A673 (cell line): Measurements from ENCODE around the gene XRCC3. TPM values are rescaled to one million over a fixed set of nuclear protein-coding genes. Genes with fewer than 3 reads are reported as not detected.

ENCODE experiments used
- BruUV-seq: library from RNA; stranded (reverse); fragments of 400-500 nt; replicated peaks from 2 replicates; lab custom pipeline; 2021; lab: Mats Ljungman, UMichigan
- CTCF ChIA-PET: fragments of 300-600 bp; sonication (Branson Sonifier 250); formaldehyde crosslinking; loops from one replicate; lab custom pipeline; 2022; ENCODE audit warnings: antibody characterized with exemption; lab: Charles Lee
- POLR2A ChIA-PET: fragments of 300-600 bp; sonication (Branson Sonifier 250); formaldehyde crosslinking; loops from one replicate; lab custom pipeline; 2022; ENCODE audit warnings: antibody characterized with exemption; ENCODE audit not compliant: low non-redundant PET; lab: Charles Lee
- DNase-seq: peaks from one replicate; pipeline ENCODE4 v3.0.0-alpha.2; 2015; ENCODE audit warnings: low spot score
- H3K27ac ChIP-seq: fragments of 200-600 bp; sonication (generic); 2 replicates; pipeline ENCODE4 v1.5.1; 2016; ENCODE audit warnings: mixed run types, low read depth, mild to moderate bottlenecking, mixed read lengths, antibody characterized with exemption, low read length; ENCODE audit not compliant: poor library complexity, severe bottlenecking
- H3K27me3 ChIP-seq: fragments of 200-600 bp; sonication (generic); replicated peaks from 2 replicates; pipeline ENCODE4 v1.6.1; 2017; ENCODE audit warnings: mixed run types, low read depth, mild to moderate bottlenecking, mixed read lengths, antibody characterized with exemption, low read length; ENCODE audit not compliant: insufficient read depth, poor library complexity
- H3K36me3 ChIP-seq: fragments of 200-600 bp; sonication (generic); 2 replicates; pipeline ENCODE4 v1.6.1; 2016; ENCODE audit warnings: mixed run types, mild to moderate bottlenecking, mixed read lengths, antibody characterized with exemption, low read length; ENCODE audit not compliant: insufficient read depth, poor library complexity, severe bottlenecking
- H3K4me1 ChIP-seq: fragments of 200-600 bp; sonication (generic); 2 replicates; pipeline ENCODE4 v1.6.1; 2017; ENCODE audit warnings: mixed run types, mild to moderate bottlenecking, mixed read lengths, antibody characterized with exemption, low read length; ENCODE audit not compliant: insufficient read depth, poor library complexity, severe bottlenecking
- H3K4me3 ChIP-seq: fragments of 200-600 bp; sonication (generic); 2 replicates; pipeline ENCODE4 v1.5.1; 2016; ENCODE audit warnings: low read depth, mixed run types, mild to moderate bottlenecking, mixed read lengths, low read length; ENCODE audit not compliant: poor library complexity, severe bottlenecking
- H3K9me3 ChIP-seq: fragments of 200-600 bp; sonication (generic); 2 replicates; pipeline ENCODE4 v1.6.1; 2016; ENCODE audit warnings: mixed run types, low read depth, mild to moderate bottlenecking, mixed read lengths, antibody characterized with exemption, low read length; ENCODE audit not compliant: poor library complexity, severe bottlenecking
- EZH2 ChIP-seq: fragments of 200-600 bp; sonication (generic); IDR thresholded peaks from 2 replicates; pipeline ENCODE4 v1.6.1; 2017; ENCODE audit warnings: borderline replicate concordance, low read depth, mild to moderate bottlenecking, mixed read lengths, antibody characterized with exemption, low read length; ENCODE audit not compliant: poor library complexity, severe bottlenecking
- intact Hi-C: fragments of 100-400 bp; cut with micrococcal nuclease; formaldehyde crosslinking; loops from one replicate; pipeline ENCODE4 v1.10.0; 2022; ENCODE audit not compliant: unreplicated experiment
- total RNA-seq: library from RNA; stranded (reverse); gene quantifications from 2 replicates; pipeline ENCODE4 v1.2.3, GENCODE V29; 2021
- TF ChIP-seq, protein P1 (sequence below): fragments of 300-800, 200-600 bp; sonication (generic); conservative IDR thresholded peaks from 2 replicates; pipeline ENCODE4 v1.5.1; 2017; ENCODE audit warnings: low read depth, mild to moderate bottlenecking, antibody characterized with exemption, low read length, moderate library complexity, mixed read lengths

Gene XRCC3
- total RNA-seq, 1 experiment from 2014 or later = 91.8 TPM

DNA sequence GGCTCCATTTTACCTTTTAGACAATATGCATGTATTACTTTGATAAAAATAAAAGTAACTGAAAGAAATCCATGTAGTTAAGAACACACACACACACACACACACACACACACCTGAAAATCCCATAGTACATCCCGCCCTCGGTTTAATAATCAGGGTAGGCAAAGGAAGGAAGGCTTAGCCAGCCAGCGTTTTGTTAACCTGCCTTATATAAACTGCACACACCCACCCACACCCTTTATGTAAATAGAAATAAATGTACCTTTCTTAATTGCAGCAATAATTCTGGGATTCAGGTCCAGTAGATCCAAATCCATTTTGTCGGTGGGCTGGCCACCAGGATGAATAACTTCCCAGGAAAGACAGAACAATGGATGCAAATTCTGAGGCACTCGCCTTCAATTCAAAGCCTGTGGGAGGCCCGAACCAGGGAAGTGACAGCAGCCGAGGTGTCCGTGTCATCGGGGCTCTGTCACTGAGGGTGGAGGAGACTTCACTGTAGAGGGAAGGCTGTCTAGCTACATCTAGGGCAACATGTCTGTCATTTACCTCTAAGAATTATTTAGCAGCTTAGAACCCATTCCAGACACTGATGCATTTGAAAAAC, 4.4 kb downstream of the XRCC3 start:
- Histone ChIP-seq H3K9me3 (no peaks in the 10 kb centered on the region), H3K4me3 (no peak overlapping the region), H3K4me1 (peaks cover 20% of the 10 kb centered on the region), H3K36me3 (peaks cover 51% of the 10 kb centered on the region), H3K27me3 (no peaks in the 10 kb centered on the region), H3K27ac (peak overlapping the region; percentile 67)
- CTCF ChIA-PET = interaction anchor here (0.7 kb wide), 1 partner anchor 97 kb away, joined by 5 read pairs; no protein-coding TSS in a partner anchor
- no peak for DNase-seq
- no TSS peak for BruUV-seq
- intact Hi-C loops = no loop called here
- TF ChIP-seq EZH2 = no peak
- POLR2A ChIA-PET = no interaction called here

DNA sequence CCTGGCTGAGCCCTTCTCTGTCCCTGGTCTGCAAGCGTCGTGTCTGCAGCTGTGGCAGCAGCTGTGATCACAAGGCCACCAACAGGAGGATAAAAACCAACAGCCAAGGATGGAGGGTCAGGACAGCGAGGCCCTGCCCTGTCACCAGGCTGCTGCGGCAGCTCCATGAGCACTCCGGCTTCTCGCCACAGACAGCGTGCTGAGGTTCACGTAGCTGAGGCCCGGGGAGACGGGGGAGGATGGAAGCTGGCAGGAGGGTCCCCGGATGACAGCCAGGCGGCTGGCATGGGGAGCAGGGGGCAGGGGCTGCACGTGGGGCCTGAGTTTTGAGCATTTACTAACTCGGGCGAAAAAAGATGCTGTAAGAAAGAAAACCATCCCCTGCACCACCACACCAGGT, 5.4 kb downstream of the XRCC3 start:
- BruUV-seq = no TSS peak
- POLR2A ChIA-PET = no interaction called here
- no peaks in the 10 kb centered on the region for H3K9me3 ChIP-seq
- no peaks in the 10 kb centered on the region for H3K27me3 ChIP-seq
- H3K36me3 ChIP-seq = peaks cover 61% of the 10 kb centered on the region
- CTCF ChIA-PET = no interaction called here
- no peak for DNase-seq
- TF ChIP-seq EZH2 = no peak
- TF ChIP-seq, protein P1, sequence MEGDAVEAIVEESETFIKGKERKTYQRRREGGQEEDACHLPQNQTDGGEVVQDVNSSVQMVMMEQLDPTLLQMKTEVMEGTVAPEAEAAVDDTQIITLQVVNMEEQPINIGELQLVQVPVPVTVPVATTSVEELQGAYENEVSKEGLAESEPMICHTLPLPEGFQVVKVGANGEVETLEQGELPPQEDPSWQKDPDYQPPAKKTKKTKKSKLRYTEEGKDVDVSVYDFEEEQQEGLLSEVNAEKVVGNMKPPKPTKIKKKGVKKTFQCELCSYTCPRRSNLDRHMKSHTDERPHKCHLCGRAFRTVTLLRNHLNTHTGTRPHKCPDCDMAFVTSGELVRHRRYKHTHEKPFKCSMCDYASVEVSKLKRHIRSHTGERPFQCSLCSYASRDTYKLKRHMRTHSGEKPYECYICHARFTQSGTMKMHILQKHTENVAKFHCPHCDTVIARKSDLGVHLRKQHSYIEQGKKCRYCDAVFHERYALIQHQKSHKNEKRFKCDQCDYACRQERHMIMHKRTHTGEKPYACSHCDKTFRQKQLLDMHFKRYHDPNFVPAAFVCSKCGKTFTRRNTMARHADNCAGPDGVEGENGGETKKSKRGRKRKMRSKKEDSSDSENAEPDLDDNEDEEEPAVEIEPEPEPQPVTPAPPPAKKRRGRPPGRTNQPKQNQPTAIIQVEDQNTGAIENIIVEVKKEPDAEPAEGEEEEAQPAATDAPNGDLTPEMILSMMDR = no peak
- intact Hi-C loops = no loop called here
- H3K4me3 ChIP-seq = no peak overlapping the region
- H3K4me1 ChIP-seq = peaks cover 26% of the 10 kb centered on the region
- no peak overlapping the region for H3K27ac ChIP-seq

- CTCF ChIA-PET = no interaction called here
- Histone ChIP-seq H3K4me1 (peaks cover 29% of the 10 kb centered on the region), H3K36me3 (peaks cover 68% of the 10 kb centered on the region), H3K4me3 (no peak overlapping the region), H3K27ac (no peak overlapping the region), H3K9me3 (no peaks in the 10 kb centered on the region), H3K27me3 (no peaks in the 10 kb centered on the region)
- no peak for DNase-seq
- intact Hi-C loops = no loop called here
- BruUV-seq = no TSS peak
- TF ChIP-seq, protein P1 = no peak
- no peak for TF ChIP-seq EZH2
- POLR2A ChIA-PET = no interaction called here
Observed at GRCh38 chr14:103708750-103709187, 6.5 kb downstream of the XRCC3 start.
